ENCODE data around the gene ABCA10.

The ABCA10 gene

DNA sequence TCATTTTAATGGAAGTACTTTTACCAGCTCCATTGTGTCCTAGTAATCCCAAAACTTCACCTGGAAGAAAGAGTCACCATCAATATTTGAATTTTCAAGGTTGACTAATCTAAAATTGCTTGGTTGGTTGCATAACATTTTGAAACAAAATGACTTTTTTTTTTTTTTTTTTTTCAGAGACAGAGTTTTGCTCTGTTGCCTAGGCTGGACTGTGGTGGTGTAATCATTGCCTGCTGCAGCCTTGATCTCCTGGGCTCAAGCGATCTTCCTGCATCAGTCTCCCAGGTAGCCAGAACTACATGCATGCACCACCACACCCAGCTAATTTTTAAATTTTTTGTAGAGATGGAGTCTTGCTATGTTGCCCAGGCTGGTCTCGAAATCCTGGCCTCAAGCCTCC lies 74.4 kb downstream of the ABCA10 start:
- DNase-seq, result no peak

DNA sequence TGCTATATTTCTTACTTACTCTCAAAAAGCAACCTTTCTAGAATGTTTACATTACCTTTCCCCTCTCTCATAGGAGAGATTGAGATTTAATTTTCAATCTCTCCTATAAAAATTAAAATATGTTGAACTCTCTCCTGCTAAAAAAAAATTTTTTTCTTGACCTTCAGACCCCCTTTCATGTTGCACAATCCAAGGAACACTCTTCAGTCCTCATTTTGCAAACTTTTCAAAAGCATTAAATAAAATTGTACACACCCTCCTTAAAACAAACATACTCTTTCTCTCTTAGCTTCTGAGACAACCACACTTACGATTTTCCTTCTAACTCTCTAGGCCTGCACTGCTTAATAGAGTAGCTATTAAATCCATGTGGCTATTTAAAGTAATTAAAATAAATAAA lies 78.3 kb downstream of the ABCA10 start:
- no peak for DNase-seq

DNA sequence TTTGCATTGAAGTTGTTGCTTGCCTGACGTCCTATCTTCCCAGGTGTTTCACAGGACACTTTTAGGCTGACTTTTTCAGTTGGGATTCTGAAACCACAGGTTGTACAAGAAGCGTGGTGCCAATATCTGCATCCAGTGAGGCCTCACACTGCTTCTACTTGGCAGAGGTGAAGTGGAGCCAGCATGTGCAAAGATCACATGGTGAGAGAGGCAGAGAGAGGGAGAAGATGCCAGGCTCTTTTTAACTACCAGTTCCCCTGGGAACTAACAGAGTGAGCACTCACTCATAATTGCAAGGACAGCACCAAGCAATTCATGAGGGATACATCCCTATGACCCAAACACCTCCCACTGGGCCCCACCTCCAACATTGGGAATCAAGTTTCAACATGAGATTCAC lies 81.2 kb downstream of the ABCA10 start:
- no peak for DNase-seq

DNA sequence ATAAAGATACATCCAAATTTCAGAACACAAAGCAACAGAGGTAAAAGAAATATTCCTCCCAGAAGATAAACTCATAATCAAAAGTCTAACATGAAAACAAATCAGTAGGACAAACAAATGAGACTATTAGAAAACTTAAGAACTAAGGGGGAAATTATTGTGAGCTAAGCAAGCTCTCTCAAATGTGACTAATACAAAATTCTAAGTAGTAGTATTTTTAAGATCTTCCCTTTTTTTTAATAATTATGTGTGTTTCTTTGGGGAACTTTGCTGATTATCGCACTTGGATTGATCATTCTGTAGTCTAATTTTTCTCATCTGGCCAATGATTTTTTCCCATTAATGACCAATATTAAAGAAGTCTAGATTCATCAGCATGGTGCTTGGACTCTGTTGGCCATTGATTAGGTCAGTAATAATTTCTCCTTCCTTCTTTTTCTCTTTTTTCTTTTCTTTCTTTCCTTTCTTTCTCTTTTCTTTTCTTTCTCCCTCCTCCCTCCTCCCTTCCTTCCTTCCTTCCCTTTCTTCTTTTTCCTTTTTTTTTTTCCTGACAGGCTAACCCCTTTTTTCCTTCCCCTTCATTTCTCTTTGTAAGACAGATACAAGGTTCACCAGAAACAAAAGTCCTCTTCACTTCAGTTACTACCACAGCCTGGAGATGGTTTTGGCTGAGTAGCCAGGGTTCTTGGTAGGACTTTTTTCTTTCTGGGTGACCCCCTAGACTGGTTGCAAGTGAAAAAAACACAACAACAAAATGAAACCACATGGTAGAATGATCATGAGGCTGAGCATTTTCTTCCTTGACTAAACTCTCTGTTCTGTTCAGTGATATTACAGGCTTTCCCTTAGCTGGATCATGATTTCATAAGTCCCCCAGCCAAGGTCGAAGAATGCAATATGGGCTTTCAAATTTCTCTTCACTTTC lies 84.0 kb downstream of the ABCA10 start:
- DNase-seq, result no peak

DNA sequence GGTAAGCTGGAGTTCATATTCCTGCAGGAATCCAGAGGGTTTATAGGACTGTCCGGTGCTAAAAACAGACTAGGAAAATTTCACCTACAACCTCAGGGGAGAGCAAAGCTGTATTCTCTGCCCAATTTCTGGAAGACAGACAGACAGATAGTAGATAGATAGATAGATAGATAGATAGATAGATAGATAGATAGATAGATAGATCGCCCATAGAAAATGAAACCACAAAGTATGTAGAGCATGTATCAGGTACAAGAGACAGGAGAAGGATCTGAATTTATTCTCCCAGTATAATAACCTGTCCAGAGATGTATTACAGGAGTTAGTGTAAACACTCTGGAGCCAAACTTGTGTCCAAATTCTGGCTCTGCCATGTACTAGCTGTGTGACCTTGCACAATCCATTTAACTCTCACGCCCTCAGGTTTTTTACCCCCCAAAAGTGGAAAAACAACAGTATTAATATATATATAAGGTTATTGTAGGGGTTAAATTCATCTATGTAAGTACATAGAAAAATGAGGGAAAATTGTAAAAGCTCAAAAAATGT lies 84.9 kb downstream of the ABCA10 start:
- DNase-seq, result no peak

DNA sequence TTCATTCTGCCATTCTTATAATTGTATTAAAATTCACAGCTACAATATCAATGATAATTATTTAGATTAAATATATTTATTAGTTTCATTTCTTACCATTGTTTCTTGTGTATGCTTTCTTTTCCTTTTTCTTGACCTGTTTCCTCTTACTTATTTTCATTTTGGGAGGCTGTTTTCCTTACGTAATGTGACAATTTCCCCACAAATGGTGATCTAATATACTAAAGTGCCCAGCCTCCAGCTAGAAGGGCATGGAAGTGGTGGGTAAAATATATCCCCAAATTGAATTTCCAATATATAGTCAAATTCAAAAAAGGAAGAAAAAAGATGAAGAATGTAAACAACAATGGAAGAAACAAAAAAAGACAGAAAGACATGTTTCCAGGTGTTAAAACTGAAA lies 85.5 kb downstream of the ABCA10 start:
- no peak for DNase-seq

DNA sequence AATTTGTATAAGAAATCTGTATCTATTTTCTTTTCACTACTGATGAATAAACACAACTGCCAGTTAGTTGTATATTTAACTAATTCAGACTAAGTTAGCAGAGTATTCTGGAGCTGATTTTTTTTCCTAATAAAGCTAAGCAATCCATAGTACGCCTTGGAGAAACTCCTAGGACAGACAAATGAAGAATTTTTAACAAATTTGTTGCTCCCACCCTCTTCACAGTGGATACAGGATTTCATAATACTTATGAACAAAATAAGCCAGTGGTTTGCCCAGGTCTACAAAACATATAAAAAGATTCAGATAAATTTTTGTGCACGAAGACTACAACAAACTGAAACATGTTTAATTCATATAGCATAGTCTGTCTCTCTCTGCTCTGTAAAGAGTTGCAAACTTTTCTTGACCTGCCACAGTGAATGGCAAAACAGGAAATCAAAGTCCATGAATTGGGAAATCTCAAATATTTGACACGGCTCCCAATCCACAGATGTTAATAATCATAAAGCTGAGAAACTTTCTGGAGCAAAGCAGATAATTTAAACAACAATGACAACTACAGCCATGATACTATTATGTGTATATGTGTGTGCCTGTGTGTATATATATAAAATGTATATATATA lies 86.3 kb downstream of the ABCA10 start:
- DNase-seq, result no peak

DNA sequence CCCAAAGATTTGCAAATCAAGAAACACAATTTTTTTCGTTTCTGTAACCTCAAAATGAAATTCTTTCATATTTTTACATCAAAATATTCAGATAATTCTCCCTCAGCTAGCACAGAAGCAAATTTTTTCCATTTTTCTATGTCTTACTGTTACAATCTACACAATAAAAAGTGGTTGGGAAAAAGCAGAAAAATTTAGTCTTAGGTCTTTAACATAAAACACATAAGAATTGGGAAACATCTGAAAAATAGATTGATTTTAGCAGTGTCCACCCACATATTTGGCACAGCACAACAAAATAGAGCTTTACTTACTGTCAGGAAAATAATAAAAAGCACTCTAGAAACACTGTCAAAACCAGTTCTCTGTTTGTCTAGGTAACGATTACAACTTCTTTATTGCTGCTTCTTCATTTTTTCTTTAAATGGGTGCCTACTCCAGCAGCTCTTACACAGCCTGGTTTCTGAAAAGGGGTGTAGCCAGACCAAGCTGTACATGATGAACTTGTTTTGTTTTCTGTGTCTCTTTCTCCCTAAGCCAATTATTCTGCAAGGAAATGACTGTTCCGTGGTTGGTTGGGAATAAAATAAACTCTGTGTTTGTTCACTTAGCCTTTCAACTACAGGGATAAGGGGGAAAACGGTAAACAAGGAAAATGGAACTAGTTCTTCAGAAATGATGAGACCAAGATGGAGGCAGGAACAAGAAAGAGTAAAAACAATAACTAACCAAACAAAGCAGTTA lies 87.0 kb downstream of the ABCA10 start, which contains the start of gene ABCA6:
Gene ABCA6, minus strand, starts transcription at position 465 of the 744 bp plus-strand sequence. CDS start 1,192 bp downstream, outside the sequence.
- no peak for DNase-seq

DNA sequence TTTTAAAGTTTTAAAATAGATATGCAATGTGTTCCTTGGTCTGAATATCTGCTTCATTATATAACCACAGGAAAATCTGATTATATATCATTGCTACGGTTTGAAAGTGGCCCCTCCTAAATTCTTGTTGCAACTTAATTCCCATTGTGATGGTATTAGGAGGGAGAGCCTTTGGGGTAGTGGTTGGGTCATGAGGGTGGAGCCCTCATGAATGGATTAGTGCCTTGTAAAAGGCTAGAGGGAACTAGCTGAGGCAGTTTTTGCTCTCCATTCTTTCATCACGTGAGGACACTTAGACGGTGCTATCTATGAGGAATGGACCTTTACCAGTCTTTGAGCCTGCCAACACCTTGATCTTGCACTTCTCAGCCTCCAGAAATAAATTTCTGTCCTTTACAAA lies 94.5 kb downstream of the ABCA10 start:
- DNase-seq, result no peak

DNA sequence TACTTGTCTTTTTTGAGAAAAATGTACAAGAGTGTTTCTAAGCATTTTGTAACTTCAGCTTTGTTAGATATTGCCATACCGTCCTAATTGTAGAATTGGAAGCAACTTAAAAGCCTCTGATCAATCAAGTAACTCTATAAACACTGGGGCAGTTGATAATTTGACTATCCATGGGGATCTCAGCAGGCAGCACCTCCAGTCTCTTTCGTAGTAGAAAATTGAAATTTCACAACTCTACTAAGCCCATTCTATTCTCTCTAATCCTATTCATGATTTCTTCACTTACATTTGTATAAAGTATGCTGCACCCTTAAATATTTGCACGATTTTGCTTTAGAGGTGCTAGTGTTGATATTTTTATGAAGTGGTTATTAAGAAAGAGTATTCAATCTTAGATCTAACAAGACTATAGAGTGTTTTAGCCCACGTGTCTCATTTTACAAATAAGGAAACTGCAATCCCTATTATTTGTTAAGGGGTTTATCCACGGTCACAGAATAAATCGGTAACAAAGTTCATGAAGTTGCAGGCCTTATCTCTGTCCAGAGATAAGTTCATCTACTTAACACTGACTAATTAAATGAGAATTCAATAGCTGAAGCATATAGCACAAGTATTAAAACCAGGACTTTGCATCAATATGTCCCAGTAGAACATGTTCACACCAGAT lies 97.9 kb downstream of the ABCA10 start:
- no peak for DNase-seq

DNA sequence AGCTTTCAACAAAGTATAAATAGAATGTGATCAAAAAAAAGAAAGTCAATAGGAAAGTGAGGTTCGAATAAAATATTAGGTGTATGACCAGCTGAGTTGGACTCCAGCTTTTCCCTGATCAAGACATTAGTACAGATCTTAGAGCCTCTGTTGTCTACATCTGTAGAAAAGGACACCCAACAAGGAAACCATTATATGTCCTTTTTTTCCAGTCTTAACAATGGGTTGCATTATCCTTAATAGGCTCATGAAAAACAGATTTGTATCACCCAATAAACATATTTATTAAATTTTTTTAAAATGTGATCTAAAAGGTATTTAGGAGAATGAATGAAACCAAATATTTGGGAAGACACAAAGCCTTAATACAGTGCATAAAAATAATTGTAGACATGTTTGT lies 105.0 kb downstream of the ABCA10 start:
- DNase-seq, result no peak

DNA sequence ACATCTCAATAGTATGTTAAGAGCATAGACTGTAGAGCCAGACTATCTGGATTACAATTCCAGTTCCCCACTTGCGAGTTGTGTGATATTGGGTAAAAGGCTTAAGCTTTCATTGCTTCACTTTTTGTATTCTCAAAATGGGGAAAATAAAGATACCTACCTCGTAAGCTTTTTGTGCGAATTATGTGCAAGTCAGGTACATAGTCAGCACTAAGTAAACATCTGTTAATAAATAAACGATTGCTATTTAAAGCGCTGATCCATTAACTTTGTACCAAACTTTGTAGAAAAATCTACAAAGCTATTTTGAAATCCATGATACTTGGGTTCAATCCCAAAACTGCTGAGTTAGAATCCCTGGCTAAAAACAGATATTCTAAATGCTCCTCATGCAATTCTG lies 106.6 kb downstream of the ABCA10 start:
- no peak for DNase-seq

DNA sequence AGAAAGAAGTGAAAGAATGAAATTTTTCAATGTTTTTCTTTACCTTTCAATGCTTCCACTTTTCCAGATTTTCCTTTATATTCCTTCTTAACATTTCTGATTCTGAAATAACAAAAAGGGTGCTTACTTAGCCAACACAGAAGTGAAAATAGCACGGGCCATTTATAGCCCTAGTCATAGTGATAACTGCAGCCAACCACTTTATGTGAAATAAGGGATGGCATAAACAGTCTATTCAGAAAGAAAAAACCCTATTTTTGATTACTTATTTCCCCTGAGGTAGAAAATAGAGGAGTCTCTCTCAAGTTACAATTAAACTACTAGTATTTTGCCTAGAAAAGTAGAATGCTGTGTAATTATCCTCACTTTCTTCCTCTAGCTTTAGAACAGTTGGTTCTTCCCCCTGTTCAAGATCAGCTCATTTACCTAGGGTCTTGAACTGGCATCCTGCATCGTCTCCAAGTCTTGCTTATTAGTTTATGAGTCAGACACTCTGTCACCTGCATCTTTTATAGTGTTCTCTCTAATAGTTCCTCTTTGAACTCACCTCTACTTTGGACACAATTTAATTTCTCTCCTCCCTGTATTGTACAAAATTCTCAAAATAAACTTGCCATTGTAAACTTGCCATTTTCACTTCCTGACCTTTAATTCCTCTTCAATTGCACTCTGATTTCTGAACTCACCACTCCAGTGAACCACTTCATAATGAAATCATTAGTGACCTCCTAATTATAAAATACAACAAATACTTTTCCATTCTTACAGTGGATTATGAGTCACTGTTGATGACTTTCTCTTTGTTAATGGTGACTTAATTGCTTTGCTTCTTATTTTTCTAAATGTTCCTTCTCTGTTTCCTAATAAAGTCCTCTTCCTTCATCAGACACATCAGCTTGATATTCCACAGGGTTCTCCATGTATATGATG lies 110.5 kb downstream of the ABCA10 start:
- no peak for DNase-seq

DNA sequence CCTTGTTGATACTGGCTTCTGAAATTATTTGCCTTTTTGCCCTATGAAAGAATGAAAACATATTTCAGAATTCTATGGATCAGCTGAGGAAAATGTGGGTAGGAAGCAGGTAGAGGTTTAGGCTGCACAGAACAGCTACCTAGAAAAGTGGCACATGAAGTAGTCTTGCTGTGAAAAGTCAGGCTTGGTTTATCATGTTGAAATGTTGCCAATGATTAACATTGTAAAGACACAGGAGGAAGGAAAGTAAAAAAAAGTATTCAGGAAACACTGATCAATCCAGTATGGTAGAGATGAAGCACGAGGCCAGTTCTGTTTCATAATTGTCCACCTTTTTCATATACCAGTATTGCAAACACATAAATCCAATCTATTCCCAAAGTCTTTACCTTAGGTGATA lies 116.8 kb downstream of the ABCA10 start:
- no peak for DNase-seq

DNA sequence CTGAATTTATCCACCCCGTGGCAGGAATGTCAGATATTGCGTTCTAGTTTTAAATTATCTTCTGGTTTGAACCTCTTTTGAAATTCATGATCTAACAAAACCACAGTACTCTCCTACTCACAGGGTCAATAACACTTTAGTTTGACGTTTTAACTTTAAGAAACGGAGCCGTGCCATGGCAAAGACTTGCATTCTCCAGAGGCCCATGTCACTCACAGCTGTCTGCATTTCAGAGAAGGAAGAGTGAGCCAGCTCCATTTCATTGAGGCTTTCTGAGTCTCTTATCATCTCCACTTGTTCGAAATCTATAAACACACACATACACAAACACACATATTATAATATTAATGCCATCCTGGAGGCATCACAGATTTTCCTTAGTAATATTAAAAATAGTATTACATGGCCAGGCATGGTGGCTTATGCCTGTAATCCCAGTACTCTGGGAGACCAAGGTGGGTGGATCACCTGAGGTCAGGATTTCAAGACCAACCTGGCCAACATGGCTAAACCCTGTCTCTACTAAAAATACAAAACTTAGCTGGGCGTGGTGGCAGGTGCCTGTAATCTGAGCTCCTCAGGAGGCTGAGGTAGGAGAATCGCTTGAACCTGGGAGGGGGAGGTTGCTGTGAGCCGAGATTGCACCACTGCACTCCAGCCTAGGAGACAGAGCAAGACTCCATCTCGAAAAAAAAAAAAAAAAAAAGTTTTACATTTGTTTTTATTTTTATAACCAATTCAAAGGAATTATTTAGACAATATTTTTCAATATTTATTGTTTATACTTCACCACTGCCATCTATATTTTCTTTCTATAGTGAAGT lies 122.5 kb downstream of the ABCA10 start:
- no peak for DNase-seq

DNA sequence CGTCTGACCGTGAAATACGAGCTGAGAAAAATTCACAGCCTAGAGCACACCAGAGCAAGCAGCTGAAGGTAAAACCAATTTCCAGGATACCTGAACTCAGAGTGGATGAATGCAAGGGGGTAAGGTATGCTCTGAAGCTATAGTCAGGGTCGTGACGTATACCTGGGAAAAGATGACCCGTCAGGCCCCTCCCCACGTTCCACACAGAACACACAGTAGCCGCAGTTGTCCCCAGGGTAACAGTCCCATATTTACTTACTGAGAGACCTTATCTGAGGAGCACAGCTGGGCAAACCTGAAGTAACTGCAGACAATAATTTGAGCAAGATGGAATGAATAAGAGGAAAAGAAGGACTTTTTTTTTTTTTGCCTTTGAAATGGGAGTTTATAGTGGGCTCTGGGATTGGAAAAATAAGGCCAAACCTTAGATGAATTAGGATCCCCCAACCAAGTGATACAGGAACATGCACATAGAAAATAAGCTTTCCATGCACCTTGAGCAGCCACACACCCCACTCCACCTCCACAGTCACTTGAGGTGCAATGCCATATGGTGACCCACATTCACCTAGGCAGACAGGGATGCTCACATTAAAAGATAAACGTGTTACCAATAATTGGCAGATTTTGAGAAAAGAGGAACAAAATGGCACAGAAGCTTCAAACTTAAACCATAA lies 124.9 kb downstream of the ABCA10 start:
- DNase-seq, result no peak

DNA sequence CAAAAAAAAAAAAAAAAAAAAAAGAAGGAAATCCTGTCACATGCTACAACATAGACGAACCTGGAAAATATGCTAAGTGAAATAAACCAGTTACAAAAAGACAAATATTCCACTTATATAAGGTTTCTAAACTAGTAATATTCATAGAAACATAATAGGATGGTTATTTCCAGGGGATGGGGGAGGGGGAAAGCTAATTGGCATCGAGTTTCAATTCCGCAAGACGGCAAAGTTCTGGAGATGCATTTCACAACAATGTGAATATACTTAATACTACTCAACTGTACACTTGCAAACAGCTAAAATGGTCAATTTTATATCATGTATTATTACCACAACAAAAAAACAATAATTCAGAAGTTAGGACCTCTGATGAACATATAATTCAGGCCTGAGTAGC lies 130.0 kb downstream of the ABCA10 start:
- DNase-seq, result no peak
